Mesenchymal stem cell (in vitro differentiated cells and primary cell): Measurements from ENCODE around the gene CKMT2.

ENCODE experiments used
- DNase-seq: peaks from one replicate; pipeline ENCODE4 v3.0.0-alpha.2; 2013
- H2AFZ ChIP-seq: one replicate; pipeline ENCODE4 v1.6.1; 2013; ENCODE audit warnings: low read depth, mild to moderate bottlenecking, control low read depth, inconsistent platforms, low read length, moderate library complexity
- H2AK5ac ChIP-seq: 2 replicates; pipeline ENCODE4 v1.6.1; 2013; ENCODE audit warnings: low read length, moderate library complexity, mild to moderate bottlenecking, inconsistent platforms; ENCODE audit not compliant: severe bottlenecking
- H2BK120ac ChIP-seq: one replicate; pipeline ENCODE4 v1.6.1; 2013; ENCODE audit warnings: low read depth, mild to moderate bottlenecking, inconsistent platforms, low read length, moderate library complexity
- H2BK12ac ChIP-seq, 2 experiments: one replicate each; pipeline ENCODE4 v1.6.1; 2013; ENCODE audit warnings: inconsistent platforms in 2 of 2, low read length in 2 of 2, mild to moderate bottlenecking in 2 of 2, moderate library complexity in 2 of 2, control low read depth in 1 of 2
- H2BK15ac ChIP-seq: one replicate; pipeline ENCODE4 v1.6.1; 2013; ENCODE audit warnings: mild to moderate bottlenecking, low read depth, inconsistent platforms; ENCODE audit not compliant: poor library complexity, severe bottlenecking
- H2BK5ac ChIP-seq: 2 replicates; pipeline ENCODE4 v1.6.1; 2013; ENCODE audit warnings: low read depth, mild to moderate bottlenecking, low read length, control low read depth, inconsistent platforms; ENCODE audit not compliant: poor library complexity, severe bottlenecking
- H3K14ac ChIP-seq, 2 experiments: one replicate each; pipeline ENCODE4 v1.6.1; 2013; ENCODE audit warnings: inconsistent platforms in 2 of 2, low read length in 2 of 2, control low read depth in 1 of 2, mild to moderate bottlenecking in 1 of 2, moderate library complexity in 1 of 2
- H3K18ac ChIP-seq, 2 experiments: one replicate each; pipeline ENCODE4 v1.6.1; 2013; ENCODE audit warnings: inconsistent platforms in 2 of 2, low read length in 2 of 2, control low read depth in 1 of 2, low read depth in 1 of 2, mild to moderate bottlenecking in 1 of 2
- H3K23ac ChIP-seq, 2 experiments: one replicate each; pipeline ENCODE4 v1.6.1; 2013; ENCODE audit warnings: inconsistent platforms in 2 of 2, low read length in 2 of 2, mild to moderate bottlenecking in 2 of 2, moderate library complexity in 2 of 2, control low read depth in 1 of 2
- H3K27ac ChIP-seq: 2 replicates; pipeline ENCODE4 v1.5.1; 2013; ENCODE audit warnings: mild to moderate bottlenecking, moderate library complexity, low read length, control low read depth, inconsistent platforms; ENCODE audit not compliant: poor library complexity, severe bottlenecking
- H3K27me3 ChIP-seq, 2 experiments: 2 replicates each; pipeline versions ENCODE4 v1.6.1 to v1.7.0; 2013; ENCODE audit warnings: low read length in 2 of 2, mild to moderate bottlenecking in 2 of 2, moderate library complexity in 2 of 2, control low read depth in 1 of 2, inconsistent platforms in 1 of 2; ENCODE audit not compliant: control insufficient read depth in 1 of 2, insufficient read depth in 1 of 2
- H3K36me3 ChIP-seq, 2 experiments: 2 replicates each; pipeline versions ENCODE4 v1.6.1 to v1.7.0; 2013; ENCODE audit warnings: low read length in 2 of 2, control low read depth in 1 of 2, inconsistent platforms in 1 of 2, low read depth in 1 of 2, mild to moderate bottlenecking in 1 of 2; ENCODE audit not compliant: insufficient read depth in 2 of 2, control insufficient read depth in 1 of 2
- H3K4ac ChIP-seq, 2 experiments: one replicate each; pipeline ENCODE4 v1.6.1; 2013; ENCODE audit warnings: inconsistent platforms in 2 of 2, low read length in 2 of 2, mild to moderate bottlenecking in 2 of 2, moderate library complexity in 2 of 2, control low read depth in 1 of 2, low read depth in 1 of 2
- H3K4me1 ChIP-seq: 2 replicates; pipeline ENCODE4 v1.6.1; 2013; ENCODE audit warnings: low read depth, low read length, control low read depth; ENCODE audit not compliant: control insufficient read depth, insufficient read depth
- H3K4me2 ChIP-seq: 2 replicates; pipeline ENCODE4 v1.6.1; 2013; ENCODE audit warnings: low read length, mild to moderate bottlenecking, inconsistent platforms; ENCODE audit not compliant: poor library complexity, severe bottlenecking
- H3K4me3 ChIP-seq, 2 experiments: 2 replicates each; pipeline versions ENCODE4 v1.5.1 to v1.7.0; 2013; ENCODE audit warnings: low read length in 2 of 2, mild to moderate bottlenecking in 2 of 2, control low read depth in 1 of 2, low read depth in 1 of 2; ENCODE audit not compliant: insufficient read depth in 1 of 2
- H3K79me1 ChIP-seq: replicated peaks from 2 replicates; pipeline ENCODE4 v1.6.1; 2013; ENCODE audit warnings: mild to moderate bottlenecking, control low read depth, low read length, inconsistent platforms; ENCODE audit not compliant: poor library complexity, severe bottlenecking
- H3K9ac ChIP-seq: 2 replicates; pipeline ENCODE4 v1.7.0; 2013; ENCODE audit warnings: mild to moderate bottlenecking, low read length, moderate library complexity
- H3K9me3 ChIP-seq: 2 replicates; pipeline ENCODE4 v1.7.0; 2013; ENCODE audit warnings: mild to moderate bottlenecking, low read length; ENCODE audit not compliant: control insufficient read depth
- H4K8ac ChIP-seq: one replicate; pipeline ENCODE4 v1.6.1; 2013; ENCODE audit warnings: inconsistent platforms, mild to moderate bottlenecking, low read length, moderate library complexity
- H4K91ac ChIP-seq: one replicate; pipeline ENCODE4 v1.6.1; 2013; ENCODE audit warnings: mild to moderate bottlenecking, low read length, inconsistent platforms
- WGBS: methylation state at CpG from one replicate; pipeline ENCODE4 v1.1.7; 2013; ENCODE audit warnings: mixed read lengths; 5-methylcytosine and 5-hydroxymethylcytosine counted together

CKMT2 gene

GRCh38 chr5:81225463-81225862, 7.7 kb upstream of the CKMT2 start:
- H3K23ac ChIP-seq: no peak overlapping the region
- H3K4ac ChIP-seq: no peak overlapping the region
- H3K79me1 ChIP-seq: no peaks in the 10 kb centered on the region
- H2AK5ac ChIP-seq: no peak overlapping the region
- H2AFZ ChIP-seq: no peak overlapping the region
- no peak overlapping the region for H2BK15ac ChIP-seq
- no peak overlapping the region for H3K27ac ChIP-seq
- no peak overlapping the region for H3K4me2 ChIP-seq
- no peak overlapping the region for H3K4me3 ChIP-seq
- peaks cover 0 to 7% of the 10 kb centered on the region in 2 experiments for H3K27me3 ChIP-seq
- no peak overlapping the region for H3K14ac ChIP-seq
- H4K91ac ChIP-seq: no peak overlapping the region
- H3K9ac ChIP-seq: no peak overlapping the region
- H4K8ac ChIP-seq: no peak overlapping the region
- H2BK5ac ChIP-seq: no peak overlapping the region
- no peaks in the 10 kb centered on the region for H3K4me1 ChIP-seq
- H3K9me3 ChIP-seq: no peaks in the 10 kb centered on the region
- H3K18ac ChIP-seq: no peak overlapping the region
- H2BK12ac ChIP-seq: no peak overlapping the region
- H2BK120ac ChIP-seq: no peak overlapping the region
- WGBS: 97% methylated on average over 8 of the region's 8 CpGs
- H3K36me3 ChIP-seq: no peaks in the 10 kb centered on the region
- DNase-seq: no peak

GRCh38 chr5:81226286-81226685, 6.8 kb upstream of the CKMT2 start:
- no peak overlapping the region for H3K4ac ChIP-seq

GRCh38 chr5:81226949-81227348, 6.2 kb upstream of the CKMT2 start:
- Histone ChIP-seq H2BK5ac (no peak overlapping the region), H2BK120ac (no peak overlapping the region), H4K91ac (no peak overlapping the region), H4K8ac (no peak overlapping the region), H2BK15ac (no peak overlapping the region), H3K18ac (no peak overlapping the region), H3K23ac (no peak overlapping the region), H3K27ac (no peak overlapping the region), H3K4ac (no peak overlapping the region), H3K4me3 (no peak overlapping the region), H3K36me3 (no peaks in the 10 kb centered on the region), H3K4me1 (no peaks in the 10 kb centered on the region), H3K9me3 (no peaks in the 10 kb centered on the region), H2BK12ac (no peak overlapping the region), H2AFZ (no peak overlapping the region), H3K9ac (no peak overlapping the region), H3K79me1 (no peaks in the 10 kb centered on the region), H3K27me3 (peaks cover 0 to 7% of the 10 kb centered on the region in 2 experiments), H3K14ac (no peak overlapping the region), H2AK5ac (no peak overlapping the region), H3K4me2 (no peak overlapping the region)
- DNase-seq: no peak
- WGBS: no CpG with 5 or more reads among the region's 1 CpG

More at GRCh38 chr5:81226286-81226685, 6.8 kb upstream of the CKMT2 start:
- Histone ChIP-seq H3K18ac (no peak overlapping the region), H2BK15ac (no peak overlapping the region), H3K4me2 (no peak overlapping the region), H3K9ac (no peak overlapping the region), H2BK12ac (no peak overlapping the region), H3K36me3 (no peaks in the 10 kb centered on the region), H2AFZ (no peak overlapping the region), H4K91ac (no peak overlapping the region), H3K9me3 (no peaks in the 10 kb centered on the region), H3K27me3 (peaks cover 0 to 7% of the 10 kb centered on the region in 2 experiments), H2AK5ac (no peak overlapping the region), H3K27ac (no peak overlapping the region), H3K79me1 (no peaks in the 10 kb centered on the region), H3K4me3 (no peak overlapping the region), H3K14ac (no peak overlapping the region), H2BK120ac (no peak overlapping the region), H4K8ac (no peak overlapping the region), H3K4me1 (no peaks in the 10 kb centered on the region), H3K23ac (no peak overlapping the region), H2BK5ac (no peak overlapping the region)
- 100% methylated on average over 2 of the region's 2 CpGs for WGBS
- DNase-seq: no peak

GRCh38 chr5:81228084-81228483, 5.0 kb upstream of the CKMT2 start:
- Histone ChIP-seq H3K27me3 (peaks cover 0 to 7% of the 10 kb centered on the region in 2 experiments), H3K9ac (no peak overlapping the region), H3K79me1 (no peaks in the 10 kb centered on the region), H2BK5ac (no peak overlapping the region), H2AFZ (no peak overlapping the region), H3K14ac (no peak overlapping the region), H2BK15ac (no peak overlapping the region), H4K8ac (no peak overlapping the region), H3K27ac (no peak overlapping the region), H3K4me3 (no peak overlapping the region), H2BK120ac (no peak overlapping the region), H3K4me1 (peaks cover 1% of the 10 kb centered on the region), H2AK5ac (no peak overlapping the region), H3K18ac (no peak overlapping the region), H3K4me2 (no peak overlapping the region), H2BK12ac (no peak overlapping the region), H3K36me3 (no peaks in the 10 kb centered on the region), H3K9me3 (no peaks in the 10 kb centered on the region), H3K4ac (no peak overlapping the region), H4K91ac (no peak overlapping the region), H3K23ac (no peak overlapping the region)
- WGBS: 78% methylated on average over 4 of the region's 4 CpGs
- no peak for DNase-seq
